Ishikawa (cell line): ENCODE results near the gene ST7.

Experiments used
- CEBPB ChIP-seq: IDR thresholded peaks from 2 replicates; pipeline ENCODE4 v1.6.1; 2012
- CREB1 ChIP-seq: IDR thresholded peaks from 2 replicates; pipeline ENCODE4 v1.6.1; 2012; ENCODE audit warnings: low read depth
- EP300 ChIP-seq: IDR thresholded peaks from 2 replicates; pipeline ENCODE4 v1.6.1; 2012; ENCODE audit warnings: borderline replicate concordance
- FOXM1 ChIP-seq: IDR thresholded peaks from 2 replicates; pipeline ENCODE4 v1.6.1; 2012; ENCODE audit warnings: low read depth, borderline replicate concordance
- NFIC ChIP-seq: IDR thresholded peaks from 2 replicates; pipeline ENCODE4 v1.6.1; 2012
- RAD21 ChIP-seq: IDR thresholded peaks from 2 replicates; pipeline ENCODE4 v1.6.1; 2012; ENCODE audit warnings: low read depth
- TAF1 ChIP-seq: IDR thresholded peaks from 2 replicates; pipeline ENCODE4 v1.6.1; 2012; ENCODE audit warnings: low read depth, mild to moderate bottlenecking
- TEAD4 ChIP-seq: IDR thresholded peaks from 2 replicates; pipeline ENCODE4 v1.6.1; 2012
- YY1 ChIP-seq: IDR thresholded peaks from 2 replicates; pipeline ENCODE4 v1.6.1; 2012; ENCODE audit warnings: low read depth
- TF ChIP-seq, protein P1 (sequence below): IDR thresholded peaks from 2 replicates; pipeline ENCODE4 v1.6.1; 2012
- TF ChIP-seq, protein P2 (sequence below): IDR thresholded peaks from 2 replicates; pipeline ENCODE4 v1.6.1; 2012; ENCODE audit warnings: low read depth, mild to moderate bottlenecking
- TF ChIP-seq, protein P3 (sequence below): IDR thresholded peaks from 2 replicates; pipeline ENCODE4 v1.6.1; 2012

DNA sequence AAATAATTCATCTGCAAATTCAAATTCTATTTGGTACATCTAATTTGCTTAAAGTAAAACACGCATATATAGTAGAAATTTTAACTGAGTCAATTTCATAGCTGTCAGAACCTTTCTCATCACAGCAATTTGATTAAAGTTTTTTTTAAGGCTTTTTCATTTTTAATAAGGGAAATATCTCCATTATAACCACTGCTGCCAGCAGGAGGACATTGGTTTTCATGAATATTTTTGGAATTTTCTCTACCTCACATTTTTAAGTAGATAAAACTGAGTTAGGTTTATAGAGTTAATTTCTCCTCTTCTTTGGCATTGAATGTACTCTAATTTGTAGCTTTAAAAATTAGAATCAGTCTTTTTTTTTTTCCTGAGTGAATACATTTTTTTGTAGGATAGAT is 82.2 kb downstream of the ST7 start:
- no peak for TF ChIP-seq FOXM1
- TF ChIP-seq EP300 = no peak
- no peak for TF ChIP-seq NFIC
- TF ChIP-seq, protein P1, sequence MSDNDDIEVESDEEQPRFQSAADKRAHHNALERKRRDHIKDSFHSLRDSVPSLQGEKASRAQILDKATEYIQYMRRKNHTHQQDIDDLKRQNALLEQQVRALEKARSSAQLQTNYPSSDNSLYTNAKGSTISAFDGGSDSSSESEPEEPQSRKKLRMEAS = no peak
- no peak for TF ChIP-seq CEBPB
- no peak for TF ChIP-seq YY1
- TF ChIP-seq CREB1 = no peak
- no peak for TF ChIP-seq TEAD4
- TF ChIP-seq TAF1 = no peak
- TF ChIP-seq RAD21 = no peak
- TF ChIP-seq, protein P2, sequence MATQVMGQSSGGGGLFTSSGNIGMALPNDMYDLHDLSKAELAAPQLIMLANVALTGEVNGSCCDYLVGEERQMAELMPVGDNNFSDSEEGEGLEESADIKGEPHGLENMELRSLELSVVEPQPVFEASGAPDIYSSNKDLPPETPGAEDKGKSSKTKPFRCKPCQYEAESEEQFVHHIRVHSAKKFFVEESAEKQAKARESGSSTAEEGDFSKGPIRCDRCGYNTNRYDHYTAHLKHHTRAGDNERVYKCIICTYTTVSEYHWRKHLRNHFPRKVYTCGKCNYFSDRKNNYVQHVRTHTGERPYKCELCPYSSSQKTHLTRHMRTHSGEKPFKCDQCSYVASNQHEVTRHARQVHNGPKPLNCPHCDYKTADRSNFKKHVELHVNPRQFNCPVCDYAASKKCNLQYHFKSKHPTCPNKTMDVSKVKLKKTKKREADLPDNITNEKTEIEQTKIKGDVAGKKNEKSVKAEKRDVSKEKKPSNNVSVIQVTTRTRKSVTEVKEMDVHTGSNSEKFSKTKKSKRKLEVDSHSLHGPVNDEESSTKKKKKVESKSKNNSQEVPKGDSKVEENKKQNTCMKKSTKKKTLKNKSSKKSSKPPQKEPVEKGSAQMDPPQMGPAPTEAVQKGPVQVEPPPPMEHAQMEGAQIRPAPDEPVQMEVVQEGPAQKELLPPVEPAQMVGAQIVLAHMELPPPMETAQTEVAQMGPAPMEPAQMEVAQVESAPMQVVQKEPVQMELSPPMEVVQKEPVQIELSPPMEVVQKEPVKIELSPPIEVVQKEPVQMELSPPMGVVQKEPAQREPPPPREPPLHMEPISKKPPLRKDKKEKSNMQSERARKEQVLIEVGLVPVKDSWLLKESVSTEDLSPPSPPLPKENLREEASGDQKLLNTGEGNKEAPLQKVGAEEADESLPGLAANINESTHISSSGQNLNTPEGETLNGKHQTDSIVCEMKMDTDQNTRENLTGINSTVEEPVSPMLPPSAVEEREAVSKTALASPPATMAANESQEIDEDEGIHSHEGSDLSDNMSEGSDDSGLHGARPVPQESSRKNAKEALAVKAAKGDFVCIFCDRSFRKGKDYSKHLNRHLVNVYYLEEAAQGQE = no peak
- TF ChIP-seq, protein P3, sequence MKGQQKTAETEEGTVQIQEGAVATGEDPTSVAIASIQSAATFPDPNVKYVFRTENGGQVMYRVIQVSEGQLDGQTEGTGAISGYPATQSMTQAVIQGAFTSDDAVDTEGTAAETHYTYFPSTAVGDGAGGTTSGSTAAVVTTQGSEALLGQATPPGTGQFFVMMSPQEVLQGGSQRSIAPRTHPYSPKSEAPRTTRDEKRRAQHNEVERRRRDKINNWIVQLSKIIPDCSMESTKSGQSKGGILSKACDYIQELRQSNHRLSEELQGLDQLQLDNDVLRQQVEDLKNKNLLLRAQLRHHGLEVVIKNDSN = no peak
